IMR-90 (cell line): ENCODE measurements around the gene PKD1L1. TPM values are rescaled to one million over a fixed set of nuclear protein-coding genes. Genes with fewer than 3 reads are reported as not detected.

ENCODE experiments used
- ATAC-seq: fragments of 200-7000 bp; cut with Tn5 transposase; 2 replicates; pipeline ENCODE4 v1.9.1; 2020; ENCODE audit warnings: low read depth, mild to moderate bottlenecking, moderate library complexity
- BruUV-seq: library from RNA; stranded (reverse); fragments of 400-500 nt; replicated peaks from 2 replicates; lab custom pipeline; 2021; lab: Mats Ljungman, UMichigan
- CTCF ChIA-PET: fragments of 300-600 bp; formaldehyde crosslinking; extraction: SDS; loops from one replicate; lab custom pipeline; 2021; ENCODE audit warnings: antibody characterized with exemption; lab: Yijun Ruan, JAX
- POLR2A ChIA-PET: fragments of 300-600 bp; sonication (Branson Sonifier 250); formaldehyde crosslinking; loops from one replicate; lab custom pipeline; 2022; ENCODE audit warnings: antibody characterized with exemption; ENCODE audit not compliant: unreplicated experiment; lab: Charles Lee
- DNase-seq: peaks from one replicate; pipeline ENCODE4 v3.0.0; 2013
- H2AFZ ChIP-seq: replicated peaks from 2 replicates; pipeline ENCODE3; 2013; ENCODE audit warnings: low read length, mild to moderate bottlenecking; ENCODE audit not compliant: poor library complexity
- H2AK5ac ChIP-seq: 2 replicates; pipeline ENCODE4 v1.6.1; 2013; ENCODE audit warnings: low read depth, low read length, inconsistent platforms
- H2AK9ac ChIP-seq: replicated peaks from 2 replicates; pipeline ENCODE3; 2013; ENCODE audit warnings: mild to moderate bottlenecking, low read depth, low read length, moderate library complexity; ENCODE audit not compliant: poor library complexity
- H2BK120ac ChIP-seq: 2 replicates; pipeline ENCODE4 v1.6.1; 2013; ENCODE audit warnings: low read depth, low read length, inconsistent platforms
- H2BK15ac ChIP-seq: 3 replicates; pipeline ENCODE4 v1.6.1; 2013; ENCODE audit warnings: low read depth, low read length, inconsistent platforms
- H2BK20ac ChIP-seq: 2 replicates; pipeline ENCODE4 v1.6.1; 2013; ENCODE audit warnings: low read depth, mild to moderate bottlenecking, inconsistent platforms, low read length, moderate library complexity
- H2BK5ac ChIP-seq: 2 replicates; pipeline ENCODE4 v1.6.1; 2013; ENCODE audit warnings: mild to moderate bottlenecking, low read depth, low read length, inconsistent platforms; ENCODE audit not compliant: poor library complexity, severe bottlenecking
- H3K14ac ChIP-seq: replicated peaks from 2 replicates; pipeline ENCODE4 v1.6.1; 2013; ENCODE audit warnings: low read depth, low read length, inconsistent platforms
- H3K18ac ChIP-seq: 2 replicates; pipeline ENCODE4 v1.6.1; 2013; ENCODE audit warnings: low read depth, low read length, control low read depth
- H3K23ac ChIP-seq: 2 replicates; pipeline ENCODE4 v1.6.1; 2013; ENCODE audit warnings: low read depth, low read length, inconsistent platforms
- H3K27ac ChIP-seq: 2 replicates; pipeline ENCODE4 v1.5.1; 2013; ENCODE audit warnings: mild to moderate bottlenecking, control low read depth, low read length; ENCODE audit not compliant: insufficient read depth
- H3K27me3 ChIP-seq: 2 replicates; pipeline ENCODE4 v1.6.1; 2013; ENCODE audit warnings: low read length; ENCODE audit not compliant: control insufficient read depth, insufficient read depth
- H3K36me3 ChIP-seq: 2 replicates; pipeline ENCODE4 v1.6.1; 2013; ENCODE audit warnings: low read length, mixed read lengths; ENCODE audit not compliant: control insufficient read depth, insufficient read depth
- H3K4ac ChIP-seq: 2 replicates; pipeline ENCODE4 v1.6.1; 2013; ENCODE audit warnings: low read depth, low read length, inconsistent platforms
- H3K4me1 ChIP-seq: 2 replicates; pipeline ENCODE4 v1.6.1; 2013; ENCODE audit warnings: low read length, mixed read lengths; ENCODE audit not compliant: control insufficient read depth, insufficient read depth
- H3K4me2 ChIP-seq: 2 replicates; pipeline ENCODE4 v1.6.1; 2013; ENCODE audit warnings: low read depth, mild to moderate bottlenecking, control low read depth, low read length, moderate library complexity
- H3K4me3 ChIP-seq: 2 replicates; pipeline ENCODE4 v1.5.1; 2013; ENCODE audit warnings: low read depth, mild to moderate bottlenecking, control low read depth, low read length, moderate library complexity; ENCODE audit not compliant: insufficient read depth
- H3K56ac ChIP-seq: 2 replicates; pipeline ENCODE4 v1.6.1; 2013; ENCODE audit warnings: low read length, inconsistent platforms; ENCODE audit not compliant: insufficient read depth; ENCODE audit errors: extremely low read depth
- H3K79me1 ChIP-seq, 2 experiments: 2 replicates each; pipeline ENCODE4 v1.6.1; 2013; ENCODE audit warnings: low read length in 2 of 2, inconsistent platforms in 1 of 2, low read depth in 1 of 2
- H3K9ac ChIP-seq: 2 replicates; pipeline ENCODE4 v1.6.1; 2013; ENCODE audit warnings: low read depth, low read length, control low read depth
- H3K9me1 ChIP-seq: 2 replicates; pipeline ENCODE4 v1.6.1; 2013; ENCODE audit warnings: low read length, inconsistent platforms; ENCODE audit not compliant: insufficient read depth
- H3K9me3 ChIP-seq: 2 replicates; pipeline ENCODE4 v1.6.1; 2013; ENCODE audit warnings: low read length; ENCODE audit not compliant: control insufficient read depth, insufficient read depth
- H4K20me1 ChIP-seq: 2 replicates; pipeline ENCODE4 v1.6.1; 2013; ENCODE audit warnings: low read length, inconsistent platforms; ENCODE audit not compliant: insufficient read depth
- H4K5ac ChIP-seq: 2 replicates; pipeline ENCODE4 v1.6.1; 2013; ENCODE audit warnings: mild to moderate bottlenecking, low read depth, low read length, control low read depth
- H4K8ac ChIP-seq, 2 experiments: 2 replicates each; pipeline ENCODE4 v1.6.1; 2013; ENCODE audit warnings: low read depth in 2 of 2, low read length in 2 of 2, control low read depth in 1 of 2, inconsistent platforms in 1 of 2
- H4K91ac ChIP-seq: 2 replicates; pipeline ENCODE4 v1.6.1; 2013; ENCODE audit warnings: low read depth, low read length, inconsistent platforms; ENCODE audit not compliant: insufficient read depth
- BHLHE40 ChIP-seq: fragments of 150-350 bp; IDR thresholded peaks from 2 replicates; pipeline ENCODE4 v1.6.1; 2016; ENCODE audit warnings: mild to moderate bottlenecking, low read depth, low read length
- CEBPB ChIP-seq: IDR thresholded peaks from 2 replicates; pipeline ENCODE4 v1.6.1; 2012; ENCODE audit warnings: low read depth, low read length, improper control_type of control experiment
- CHD1 ChIP-seq: IDR thresholded peaks from 2 replicates; pipeline ENCODE4 v1.6.1; 2012; ENCODE audit warnings: low read depth, low read length, improper control_type of control experiment
- FOS ChIP-seq: fragments of 150-350 bp; IDR thresholded peaks from 2 replicates; pipeline ENCODE4 v1.6.1; 2016; ENCODE audit warnings: low read depth, low read length
- MAFK ChIP-seq: IDR thresholded peaks from 2 replicates; pipeline ENCODE4 v1.6.1; 2012; ENCODE audit warnings: low read depth, low read length, improper control_type of control experiment
- MAZ ChIP-seq: IDR thresholded peaks from 2 replicates; pipeline ENCODE4 v1.6.1; 2012; ENCODE audit warnings: low read depth, mild to moderate bottlenecking, low read length, improper control_type of control experiment, moderate library complexity, borderline replicate concordance
- MXI1 ChIP-seq: IDR thresholded peaks from 2 replicates; pipeline ENCODE4 v1.6.1; 2012; ENCODE audit warnings: low read depth, mild to moderate bottlenecking, low read length, moderate library complexity, borderline replicate concordance
- NFE2L2 ChIP-seq: fragments of 150-350 bp; IDR thresholded peaks from 2 replicates; pipeline ENCODE4 v1.6.1; 2016; ENCODE audit warnings: low read depth, mild to moderate bottlenecking, low read length
- POLR2A ChIP-seq: IDR thresholded peaks from 2 replicates; pipeline ENCODE4 v1.6.1; 2012; ENCODE audit warnings: mild to moderate bottlenecking, low read depth, low read length
- RAD21 ChIP-seq: IDR thresholded peaks from 2 replicates; pipeline ENCODE4 v1.6.1; 2012; ENCODE audit warnings: low read length, improper control_type of control experiment
- RCOR1 ChIP-seq: IDR thresholded peaks from 2 replicates; pipeline ENCODE4 v1.6.1; 2012; ENCODE audit warnings: mild to moderate bottlenecking, low read length, improper control_type of control experiment; ENCODE audit not compliant: insufficient replicate concordance
- RFX5 ChIP-seq: IDR thresholded peaks from 2 replicates; pipeline ENCODE4 v1.8.0; 2012; ENCODE audit warnings: low read depth, mild to moderate bottlenecking, low read length, moderate library complexity
- SMC3 ChIP-seq: fragments of 150-350 bp; IDR thresholded peaks from 2 replicates; pipeline ENCODE4 v1.6.1; 2016; ENCODE audit warnings: low read depth, mild to moderate bottlenecking, antibody characterized with exemption, low read length, moderate library complexity
- USF2 ChIP-seq: fragments of 150-350 bp; IDR thresholded peaks from 2 replicates; pipeline ENCODE4 v1.6.1; 2017; ENCODE audit warnings: mild to moderate bottlenecking, antibody characterized with exemption, low read length, low read depth
- WGBS, 2 experiments: methylation state at CpG; one replicate each; pipeline versions ENCODE4 v1.1.5 to v1.1.7; 2013; ENCODE audit warnings: missing lambda C conversion rate in 2 of 2; ENCODE audit not compliant: insufficient read length in 1 of 2; ENCODE audit errors: extremely low coverage in 2 of 2; 5-methylcytosine and 5-hydroxymethylcytosine counted together
- dilution Hi-C: fragments of 300-500 bp; cut with HindIII; formaldehyde crosslinking; loops from one replicate; pipeline ENCODE4 v1.14.3; 2018; ENCODE audit warnings: low sequenced_read_pairs; ENCODE audit not compliant: unreplicated experiment
- in situ Hi-C: fragments of 300-500 bp; cut with MboI; formaldehyde crosslinking; loops from 3 replicates; pipeline ENCODE4 v1.14.3; 2019; ENCODE audit warnings: low sequenced_read_pairs, inconsistent platforms, mixed read lengths
- intact Hi-C: fragments of 100-400 bp; cut with micrococcal nuclease; formaldehyde crosslinking; loops from 2 replicates; pipeline ENCODE4 v1.10.0; 2022
- polyA plus RNA-seq, 3 experiments: library from polyadenylated mRNA; depleted of rRNA; stranded (reverse); fragments of >200 nt; gene quantifications; 2 replicates each; pipeline ENCODE4 v1.2.3, GENCODE V29; 2012; ENCODE audit warnings: low replicate concordance in 1 of 3
- total RNA-seq: library from RNA; depleted of rRNA; stranded (reverse); fragments of >200 nt; gene quantifications from 2 replicates; pipeline ENCODE4 v1.2.3, GENCODE V29; 2012
- TF ChIP-seq, protein P1 (sequence below): fragments of 150-350 bp; IDR thresholded peaks from 2 replicates; pipeline ENCODE4 v1.6.1; 2016; ENCODE audit warnings: low read depth, mild to moderate bottlenecking, low read length, moderate library complexity, borderline replicate concordance
- TF ChIP-seq, protein P2 (sequence below): conservative IDR thresholded peaks from 2 replicates; pipeline ENCODE4 v1.5.1; 2012; ENCODE audit warnings: mild to moderate bottlenecking, low read depth, low read length, improper control_type of control experiment

PKD1L1 gene
- total and polyA plus RNA-seq, 2 of the 4 experiments (the other 2 are of a cell fraction) = under 0.01 to 0.15 TPM

DNA sequence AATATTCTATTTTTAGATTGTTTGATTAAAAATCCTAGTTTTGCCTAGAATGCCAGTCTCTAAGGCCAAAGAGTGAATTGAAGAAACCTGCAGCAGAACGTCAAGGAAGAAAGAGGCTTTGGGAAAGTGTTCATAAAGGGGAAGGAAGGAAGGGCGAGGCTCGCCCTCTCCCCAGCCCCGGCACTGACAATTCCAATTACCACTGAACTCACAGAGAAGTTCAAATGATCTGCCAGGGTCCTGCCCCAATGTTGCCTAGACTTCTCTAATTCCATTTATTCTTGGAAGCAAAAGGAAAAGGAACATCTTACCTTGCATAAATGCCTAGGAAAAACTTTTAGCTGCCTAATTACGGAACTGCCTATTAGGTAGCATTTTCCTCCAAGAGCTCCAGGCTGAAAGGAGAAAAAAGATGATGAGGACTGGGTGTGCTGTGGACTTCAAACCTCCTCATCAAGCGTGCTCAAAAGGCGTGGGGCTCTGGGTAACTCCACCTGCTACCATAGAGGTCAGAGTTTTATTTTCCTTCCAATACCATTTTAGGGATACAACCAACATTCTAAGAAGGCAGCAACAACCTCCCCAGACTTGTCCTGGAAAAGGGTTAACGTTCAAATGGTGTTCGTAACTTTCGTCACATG is 134.5 kb downstream of the PKD1L1 start:
- Histone ChIP-seq H3K4ac (peak overlapping the region; percentile 30; the same call in 1 of the 2 replicates), H3K36me3 (no peaks in the 10 kb centered on the region), H2BK5ac (no peak overlapping the region), H2AK9ac (no peak overlapping the region), H3K9me3 (no peaks in the 10 kb centered on the region), H2BK120ac (peak overlapping the region; percentile 28; the same call in 1 of the 2 replicates), H3K4me2 (no peak overlapping the region), H3K4me1 (peaks cover under 1% of the 10 kb centered on the region), H4K91ac (peak overlapping the region; percentile 4; the same call in 1 of the 2 replicates), H4K8ac (no peak overlapping the region), H3K14ac (no peak overlapping the region), H2BK20ac (no peak overlapping the region), H3K9me1 (peaks cover 9% of the 10 kb centered on the region; the same call in 1 of the 2 replicates), H3K79me1 (no peaks in the 10 kb centered on the region), H3K18ac (no peak overlapping the region), H3K56ac (no peak overlapping the region), H3K4me3 (no peak overlapping the region), H3K23ac (no peak overlapping the region), H2AFZ (no peak overlapping the region), H3K27me3 (no peaks in the 10 kb centered on the region), H4K20me1 (no peaks in the 10 kb centered on the region), H2BK15ac (peak overlapping the region; percentile 40; the same call in 1 of the 3 replicates), H4K5ac (no peak overlapping the region), H2AK5ac (no peak overlapping the region), H3K27ac (no peak overlapping the region), H3K9ac (no peak overlapping the region)
- TF ChIP-seq BHLHE40 (no peak), RFX5 (no peak), POLR2A (no peak), MAFK (no peak), CEBPB (no peak), MAZ (no peak), SMC3 (no peak), RAD21 (no peak), FOS (no peak), NFE2L2 (no peak), CHD1 (no peak), USF2 (no peak), MXI1 (no peak), RCOR1 (no peak)
- TF ChIP-seq, protein P1, sequence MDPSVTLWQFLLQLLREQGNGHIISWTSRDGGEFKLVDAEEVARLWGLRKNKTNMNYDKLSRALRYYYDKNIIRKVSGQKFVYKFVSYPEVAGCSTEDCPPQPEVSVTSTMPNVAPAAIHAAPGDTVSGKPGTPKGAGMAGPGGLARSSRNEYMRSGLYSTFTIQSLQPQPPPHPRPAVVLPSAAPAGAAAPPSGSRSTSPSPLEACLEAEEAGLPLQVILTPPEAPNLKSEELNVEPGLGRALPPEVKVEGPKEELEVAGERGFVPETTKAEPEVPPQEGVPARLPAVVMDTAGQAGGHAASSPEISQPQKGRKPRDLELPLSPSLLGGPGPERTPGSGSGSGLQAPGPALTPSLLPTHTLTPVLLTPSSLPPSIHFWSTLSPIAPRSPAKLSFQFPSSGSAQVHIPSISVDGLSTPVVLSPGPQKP = no peak
- TF ChIP-seq, protein P2, sequence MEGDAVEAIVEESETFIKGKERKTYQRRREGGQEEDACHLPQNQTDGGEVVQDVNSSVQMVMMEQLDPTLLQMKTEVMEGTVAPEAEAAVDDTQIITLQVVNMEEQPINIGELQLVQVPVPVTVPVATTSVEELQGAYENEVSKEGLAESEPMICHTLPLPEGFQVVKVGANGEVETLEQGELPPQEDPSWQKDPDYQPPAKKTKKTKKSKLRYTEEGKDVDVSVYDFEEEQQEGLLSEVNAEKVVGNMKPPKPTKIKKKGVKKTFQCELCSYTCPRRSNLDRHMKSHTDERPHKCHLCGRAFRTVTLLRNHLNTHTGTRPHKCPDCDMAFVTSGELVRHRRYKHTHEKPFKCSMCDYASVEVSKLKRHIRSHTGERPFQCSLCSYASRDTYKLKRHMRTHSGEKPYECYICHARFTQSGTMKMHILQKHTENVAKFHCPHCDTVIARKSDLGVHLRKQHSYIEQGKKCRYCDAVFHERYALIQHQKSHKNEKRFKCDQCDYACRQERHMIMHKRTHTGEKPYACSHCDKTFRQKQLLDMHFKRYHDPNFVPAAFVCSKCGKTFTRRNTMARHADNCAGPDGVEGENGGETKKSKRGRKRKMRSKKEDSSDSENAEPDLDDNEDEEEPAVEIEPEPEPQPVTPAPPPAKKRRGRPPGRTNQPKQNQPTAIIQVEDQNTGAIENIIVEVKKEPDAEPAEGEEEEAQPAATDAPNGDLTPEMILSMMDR = no peak
- DNase-seq = no peak
- BruUV-seq = no TSS peak
- CTCF ChIA-PET = no interaction called here
- dilution Hi-C loops (no loop called here), intact Hi-C loops (no loop called here), in situ Hi-C loops (loop anchor here (10.0 kb wide), 2 partner anchors 229 to 549 kb away; partner anchors contain the start of gene TNS3)
- POLR2A ChIA-PET = no interaction called here
- ATAC-seq = no peak
- WGBS, 2 experiments = no CpG with 5 or more reads among the region's 10 CpGs
